Duodenal mucosa (tissue), 2 donors: ENCODE results near the gene FYB2.

Experiments used
- H3K27ac ChIP-seq: one replicate; pipeline ENCODE4 v1.7.0; 2013; ENCODE audit warnings: low read depth, low read length
- H3K27me3 ChIP-seq, 2 donors: one replicate each; pipeline ENCODE4 v1.7.0; 2013; ENCODE audit warnings: low read length in 2 of 2, control low read depth in 1 of 2; ENCODE audit not compliant: insufficient read depth in 2 of 2, control insufficient read depth in 1 of 2
- H3K36me3 ChIP-seq, 2 donors: one replicate each; pipeline ENCODE4 v1.7.0; 2013; ENCODE audit warnings: low read length in 2 of 2, control low read depth in 1 of 2; ENCODE audit not compliant: insufficient read depth in 2 of 2, control insufficient read depth in 1 of 2
- H3K4me1 ChIP-seq, 2 donors: one replicate each; pipeline ENCODE4 v1.7.0; 2013; ENCODE audit warnings: low read length in 2 of 2, control low read depth in 1 of 2; ENCODE audit not compliant: insufficient read depth in 2 of 2, control insufficient read depth in 1 of 2
- H3K4me3 ChIP-seq, 2 donors: one replicate each; pipeline ENCODE4 v1.7.0; 2013; ENCODE audit warnings: low read length in 2 of 2, low read depth in 1 of 2
- H3K9ac ChIP-seq, 2 donors: one replicate each; pipeline ENCODE4 v1.7.0; 2013; ENCODE audit warnings: low read length in 2 of 2, low read depth in 1 of 2
- H3K9me3 ChIP-seq, 2 donors: one replicate each; pipeline ENCODE4 v1.7.0; 2013; ENCODE audit warnings: low read length in 2 of 2, control low read depth in 1 of 2; ENCODE audit not compliant: control insufficient read depth in 1 of 2

The FYB2 gene

GRCh38 chr1:56819387-56819899 is at the start of gene FYB2:
FYB2 (minus strand) TSS chr1:56819404; CDS start chr1:56819290, 114 bp downstream.
- Histone ChIP-seq H3K4me3 (peak within 1 kb of the TSS; percentile 17 to 37), H3K27ac (no peak within 1 kb of the TSS), H3K4me1 (peaks cover 26 to 28% of the 10 kb centered on the region in 2 donors), H3K9ac (no peak within 1 kb of the TSS), H3K27me3 (no peaks in the 10 kb centered on the region), H3K9me3 (no peaks in the 10 kb centered on the region), H3K36me3 (no peaks in the 10 kb centered on the region)

GRCh38 chr1:56868761-56869160 is 49.6 kb upstream of the FYB2 start:
- Histone ChIP-seq H3K4me1 (no peaks in the 10 kb centered on the region), H3K4me3 (no peak overlapping the region), H3K27me3 (no peaks in the 10 kb centered on the region), H3K27ac (no peak overlapping the region), H3K9me3 (no peaks in the 10 kb centered on the region), H3K36me3 (no peaks in the 10 kb centered on the region), H3K9ac (no peak overlapping the region)

- H3K36me3 ChIP-seq = no peaks in the 10 kb centered on the region
- H3K4me3 ChIP-seq = no peak overlapping the region
- H3K9ac ChIP-seq = no peak overlapping the region
- H3K27ac ChIP-seq = no peak overlapping the region
- H3K9me3 ChIP-seq = no peaks in the 10 kb centered on the region
- no peaks in the 10 kb centered on the region for H3K4me1 ChIP-seq
- no peaks in the 10 kb centered on the region for H3K27me3 ChIP-seq
Measured at GRCh38 chr1:56867491-56867890, 48.3 kb upstream of the FYB2 start.

GRCh38 chr1:56866656-56867055 is 47.5 kb upstream of the FYB2 start:
- Histone ChIP-seq H3K36me3 (no peaks in the 10 kb centered on the region), H3K27me3 (no peaks in the 10 kb centered on the region), H3K9me3 (no peaks in the 10 kb centered on the region), H3K4me1 (no peaks in the 10 kb centered on the region), H3K27ac (no peak overlapping the region), H3K4me3 (no peak overlapping the region), H3K9ac (no peak overlapping the region)

GRCh38 chr1:56864430-56864829 is 45.2 kb upstream of the FYB2 start:
- Histone ChIP-seq H3K27ac (no peak overlapping the region), H3K4me3 (no peak overlapping the region), H3K9me3 (no peaks in the 10 kb centered on the region), H3K27me3 (no peaks in the 10 kb centered on the region), H3K36me3 (no peaks in the 10 kb centered on the region), H3K4me1 (no peaks in the 10 kb centered on the region), H3K9ac (no peak overlapping the region)

GRCh38 chr1:56863265-56863992 is 44.2 kb upstream of the FYB2 start:
- H3K27ac ChIP-seq = no peak overlapping the region
- no peaks in the 10 kb centered on the region for H3K36me3 ChIP-seq
- no peaks in the 10 kb centered on the region for H3K9me3 ChIP-seq
- H3K27me3 ChIP-seq = no peaks in the 10 kb centered on the region
- no peaks in the 10 kb centered on the region for H3K4me1 ChIP-seq
- no peak overlapping the region for H3K4me3 ChIP-seq
- no peak overlapping the region for H3K9ac ChIP-seq

- no peak overlapping the region for H3K9ac ChIP-seq
Measured at GRCh38 chr1:56859287-56859686, 40.1 kb upstream of the FYB2 start.

GRCh38 chr1:56856186-56856585 is 37.0 kb upstream of the FYB2 start:
- Histone ChIP-seq H3K4me3 (no peak overlapping the region), H3K9me3 (no peaks in the 10 kb centered on the region), H3K27ac (no peak overlapping the region), H3K36me3 (no peaks in the 10 kb centered on the region), H3K27me3 (no peaks in the 10 kb centered on the region), H3K9ac (no peak overlapping the region), H3K4me1 (peaks cover 11 to 25% of the 10 kb centered on the region in 2 donors)

More at GRCh38 chr1:56859287-56859686, 40.1 kb upstream of the FYB2 start:
- Histone ChIP-seq H3K4me3 (no peak overlapping the region), H3K4me1 (peaks cover 7 to 12% of the 10 kb centered on the region in 2 donors), H3K9me3 (no peaks in the 10 kb centered on the region), H3K36me3 (no peaks in the 10 kb centered on the region), H3K27ac (no peak overlapping the region), H3K27me3 (no peaks in the 10 kb centered on the region)

- Histone ChIP-seq H3K27ac (no peak overlapping the region), H3K36me3 (no peaks in the 10 kb centered on the region), H3K9ac (no peak overlapping the region), H3K27me3 (no peaks in the 10 kb centered on the region), H3K4me1 (peaks cover 11 to 25% of the 10 kb centered on the region in 2 donors), H3K4me3 (peak overlapping the region; percentile 11), H3K9me3 (no peaks in the 10 kb centered on the region)
Measured at GRCh38 chr1:56855190-56855589, 36.0 kb upstream of the FYB2 start.

- no peaks in the 10 kb centered on the region for H3K36me3 ChIP-seq
- peak within 1 kb of the TSS; percentile 11 for H3K4me3 ChIP-seq
- H3K9ac ChIP-seq = no peak within 1 kb of the TSS
- H3K4me1 ChIP-seq = peaks cover 11 to 25% of the 10 kb centered on the region in 2 donors
- H3K27ac ChIP-seq = no peak within 1 kb of the TSS
- no peaks in the 10 kb centered on the region for H3K27me3 ChIP-seq
- H3K9me3 ChIP-seq = no peaks in the 10 kb centered on the region
Measured at GRCh38 chr1:56854521-56855099, 35.4 kb upstream of the FYB2 start, which contains the start of gene C8A. C8A (plus strand) TSS chr1:56854797; CDS start chr1:56854902, 105 bp downstream.
